ENCODE measurements around the gene SIVA1. TPM values are rescaled to one million over a fixed set of nuclear protein-coding genes. Genes with fewer than 3 reads are reported as not detected.

Gene SIVA1
- total RNA-seq, 5 donors from 2014 or later (not counting 1 experiment from before 2014, with no cell fraction given): 62.3 to 93.5 (median 79.5) TPM

DNA sequence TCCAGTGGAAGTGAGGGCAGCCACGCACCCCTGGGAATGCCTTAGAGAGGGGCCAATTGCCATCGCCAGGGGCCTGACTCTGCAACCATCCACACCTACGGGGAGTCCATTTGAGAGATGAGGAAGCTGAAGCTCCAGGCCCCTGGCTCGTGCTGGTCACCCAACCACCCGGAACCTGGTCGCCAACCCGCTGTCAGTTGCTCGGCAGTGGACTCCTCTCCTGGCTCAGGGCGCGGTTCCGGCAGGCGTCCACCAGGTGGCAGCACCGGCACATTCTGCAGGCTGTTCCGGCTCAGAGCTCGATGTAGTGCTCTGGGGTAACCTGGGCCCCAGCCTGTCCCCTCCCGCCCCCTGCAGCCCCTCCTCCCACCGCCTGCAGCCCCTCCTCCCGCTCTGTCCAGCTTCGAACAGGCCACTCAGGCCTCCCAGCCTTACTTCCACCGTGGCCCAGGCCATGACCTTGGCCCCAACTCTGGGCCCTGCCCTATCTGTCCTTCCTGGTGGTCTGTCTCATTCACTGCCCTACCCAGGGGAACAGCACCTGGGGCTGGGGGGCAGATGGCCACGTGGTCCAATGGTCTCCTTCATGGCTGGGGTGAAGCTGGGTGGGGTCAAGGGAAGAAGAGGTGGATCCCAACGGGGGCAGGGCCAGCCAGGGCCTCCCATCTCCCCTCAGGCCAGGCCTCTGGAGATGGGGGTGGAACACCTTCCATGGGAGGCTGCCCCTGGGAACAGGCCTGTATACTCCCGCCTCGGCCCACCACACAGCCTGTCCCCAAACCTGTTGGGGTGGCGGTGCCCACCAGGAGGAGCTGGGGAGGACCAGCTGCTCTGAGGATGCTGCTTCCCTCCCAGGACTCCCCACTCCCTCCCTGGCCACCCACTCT is 15.7 kb downstream of the SIVA1 start:
- Mint-ChIP-seq H3K27ac (no peak overlapping the region), H3K27me3 (no peaks in the 10 kb centered on the region), H3K9me3 (peaks cover 0 to 2% (median 0%) of the 10 kb centered on the region in 3 donors), H3K4me1 (peaks cover 0 to 10% (median 0%) of the 10 kb centered on the region in 3 donors), H3K4me3 (no peak overlapping the region), H3K36me3 (peaks cover 17% of the 10 kb centered on the region)
- DNase-seq: peak; percentile 66 to 95 (median 86)
- WGBS (ENCODE audit: insufficient coverage): 18% methylated on average over 21 of the region's 25 CpGs
- peaks cover 10 to 28% of the 10 kb centered on the region in 2 donors for H3K36me3 ChIP-seq (ENCODE audit: control insufficient read depth in 2 of 2, extremely low read depth in 1 of 2, insufficient read depth in 1 of 2, low read length in 1 of 2)
- peak; percentile 91 to 96 (median 94) for ATAC-seq (replicated peaks in 1 of 4)
- peak overlapping the region; percentile 35 for H3K27ac ChIP-seq (ENCODE audit: low read length)
- POLR2A ChIA-PET: no interaction called here
- CTCF ChIA-PET: interaction anchor here (1.0 to 1.5 kb wide), 6 partner anchors 10 to 57 kb away, joined by 3 to 11 read pairs (median 6); partner anchors contain the start of gene SIVA1 (in 1 of the 2)
- no peaks in the 10 kb centered on the region for H3K27me3 ChIP-seq (replicated peaks in 1 of 2; ENCODE audit: control insufficient read depth in 2 of 2, extremely low read depth in 1 of 2, insufficient read depth in 2 of 2, low read length in 1 of 2)
- H3K4me3 ChIP-seq (ENCODE audit: control insufficient read depth in 1 of 2, extremely low read depth in 1 of 2, low read length in 1 of 2): no peak overlapping the region
- peaks cover 0 to 8% of the 10 kb centered on the region in 2 experiments for H3K4me1 ChIP-seq (ENCODE audit: control insufficient read depth in 1 of 2, extremely low read depth in 1 of 2, insufficient read depth in 2 of 2, low read length in 2 of 2)
- H3K9me3 ChIP-seq: no peaks in the 10 kb centered on the region

GRCh38 chr14:104769324-104770071 is 16.6 kb downstream of the SIVA1 start:
- peaks cover 17% of the 10 kb centered on the region for H3K36me3 Mint-ChIP-seq
- POLR2A ChIA-PET: interaction anchor here in 1 of 2 donors (1.2 kb wide), 1 partner anchor 17 kb away, joined by 4 read pairs; the partner anchor contains the start of gene SIVA1
- H3K4me1 Mint-ChIP-seq: peaks cover 0 to 10% (median 0%) of the 10 kb centered on the region in 3 donors
- H3K4me3 Mint-ChIP-seq: no peak overlapping the region
- no peak for ATAC-seq (replicated peaks in 1 of 4)
- peaks cover 0 to 2% (median 0%) of the 10 kb centered on the region in 3 donors for H3K9me3 Mint-ChIP-seq
- Histone ChIP-seq H3K27ac (ENCODE audit: low read length) (no peak overlapping the region), H3K36me3 (ENCODE audit: control insufficient read depth in 2 of 2, extremely low read depth in 1 of 2, insufficient read depth in 1 of 2, low read length in 1 of 2) (peaks cover 10 to 28% of the 10 kb centered on the region in 2 donors), H3K27me3 (replicated peaks in 1 of 2; ENCODE audit: control insufficient read depth in 2 of 2, extremely low read depth in 1 of 2, insufficient read depth in 2 of 2, low read length in 1 of 2) (no peaks in the 10 kb centered on the region), H3K4me3 (ENCODE audit: control insufficient read depth in 1 of 2, extremely low read depth in 1 of 2, low read length in 1 of 2) (no peak overlapping the region), H3K4me1 (ENCODE audit: control insufficient read depth in 1 of 2, extremely low read depth in 1 of 2, insufficient read depth in 2 of 2, low read length in 2 of 2) (peaks cover 0 to 8% of the 10 kb centered on the region in 2 experiments), H3K9me3 (no peaks in the 10 kb centered on the region)
- WGBS (ENCODE audit: insufficient coverage): 93% methylated on average over 6 of the region's 18 CpGs
- no peak for DNase-seq
- CTCF ChIA-PET: interaction anchor here (1.2 to 1.5 kb wide), 2 partner anchors 17 to 57 kb away, joined by 4 to 7 read pairs; partner anchors contain the start of gene SIVA1 (in 1 of the 2)
- H3K27me3 Mint-ChIP-seq: no peaks in the 10 kb centered on the region
- peak overlapping the region in 1 of 2 donors; percentile 11 for H3K27ac Mint-ChIP-seq

- Mint-ChIP-seq H3K9me3 (peaks cover 0 to 2% (median 0%) of the 10 kb centered on the region in 3 donors), H3K27ac (peak overlapping the region in 1 of 2 donors; percentile 28), H3K4me3 (no peak overlapping the region), H3K27me3 (no peaks in the 10 kb centered on the region), H3K36me3 (peaks cover 17% of the 10 kb centered on the region), H3K4me1 (peaks cover 0 to 10% (median 0%) of the 10 kb centered on the region in 3 donors)
- Histone ChIP-seq H3K27ac (ENCODE audit: low read length) (no peak overlapping the region), H3K4me3 (ENCODE audit: control insufficient read depth in 1 of 2, extremely low read depth in 1 of 2, low read length in 1 of 2) (no peak overlapping the region), H3K4me1 (ENCODE audit: control insufficient read depth in 1 of 2, extremely low read depth in 1 of 2, insufficient read depth in 2 of 2, low read length in 2 of 2) (peaks cover 0 to 8% of the 10 kb centered on the region in 2 experiments), H3K9me3 (no peaks in the 10 kb centered on the region), H3K36me3 (ENCODE audit: control insufficient read depth in 2 of 2, extremely low read depth in 1 of 2, insufficient read depth in 1 of 2, low read length in 1 of 2) (peaks cover 10 to 28% of the 10 kb centered on the region in 2 donors), H3K27me3 (replicated peaks in 1 of 2; ENCODE audit: control insufficient read depth in 2 of 2, extremely low read depth in 1 of 2, insufficient read depth in 2 of 2, low read length in 1 of 2) (no peaks in the 10 kb centered on the region)
- DNase-seq (no peak), ATAC-seq (replicated peaks in 1 of 4) (no peak)
- 94% methylated on average over 14 of the region's 24 CpGs for WGBS (ENCODE audit: insufficient coverage)
- POLR2A ChIA-PET: interaction anchor here in 1 of 2 donors (1.2 kb wide), 1 partner anchor 18 kb away, joined by 4 read pairs; the partner anchor contains the start of gene SIVA1
- CTCF ChIA-PET: interaction anchor here in 1 of 2 donors (0.6 to 1.2 kb wide), 2 partner anchors 18 to 43 kb away, joined by 3 to 4 read pairs; partner anchors contain the start of gene SIVA1
Measured at GRCh38 chr14:104770072-104770579, 17.2 kb downstream of the SIVA1 start.

DNA sequence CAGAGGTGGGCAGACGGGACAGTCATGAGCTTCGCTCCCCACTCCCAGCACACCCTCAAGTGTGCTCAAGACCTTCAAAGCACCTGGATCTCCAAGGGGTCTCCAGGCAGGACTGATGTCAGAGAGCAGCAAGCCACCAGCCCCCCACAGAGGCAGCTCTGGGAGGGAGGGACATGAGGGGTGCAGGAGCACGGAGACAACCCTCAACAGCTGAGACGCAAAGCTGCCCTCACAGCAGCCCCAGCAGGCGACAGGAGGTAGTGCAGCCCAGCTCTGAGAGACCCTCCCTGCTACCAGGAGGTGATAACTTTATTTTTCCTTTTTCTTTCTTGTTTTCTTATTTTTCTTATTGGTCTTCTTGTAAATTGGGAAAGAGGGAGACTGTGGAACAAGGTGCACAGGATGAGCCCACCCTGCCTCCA is 17.9 kb downstream of the SIVA1 start:
- Mint-ChIP-seq H3K4me1 (peaks cover 0 to 10% (median 0%) of the 10 kb centered on the region in 3 donors), H3K4me3 (no peak overlapping the region), H3K27me3 (no peaks in the 10 kb centered on the region), H3K36me3 (peaks cover 17% of the 10 kb centered on the region), H3K27ac (no peak overlapping the region), H3K9me3 (peaks cover 0 to 2% (median 0%) of the 10 kb centered on the region in 3 donors)
- POLR2A ChIA-PET: interaction anchor here in 1 of 2 donors (1.2 kb wide), 1 partner anchor 18 kb away, joined by 4 read pairs; the partner anchor contains the start of gene SIVA1
- Histone ChIP-seq H3K4me1 (ENCODE audit: control insufficient read depth in 1 of 2, extremely low read depth in 1 of 2, insufficient read depth in 2 of 2, low read length in 2 of 2) (peaks cover 0 to 8% of the 10 kb centered on the region in 2 experiments), H3K27ac (ENCODE audit: low read length) (no peak overlapping the region), H3K36me3 (ENCODE audit: control insufficient read depth in 2 of 2, extremely low read depth in 1 of 2, insufficient read depth in 1 of 2, low read length in 1 of 2) (peaks cover 10 to 32% of the 10 kb centered on the region in 2 donors), H3K27me3 (replicated peaks in 1 of 2; ENCODE audit: control insufficient read depth in 2 of 2, extremely low read depth in 1 of 2, insufficient read depth in 2 of 2, low read length in 1 of 2) (no peaks in the 10 kb centered on the region), H3K9me3 (no peaks in the 10 kb centered on the region), H3K4me3 (ENCODE audit: control insufficient read depth in 1 of 2, extremely low read depth in 1 of 2, low read length in 1 of 2) (no peak overlapping the region)
- CTCF ChIA-PET: interaction anchor here in 1 of 2 donors (0.6 to 1.2 kb wide), 3 partner anchors 10 to 42 kb away, joined by 3 to 4 read pairs (median 3); partner anchors contain the start of gene SIVA1
- DNase-seq (peak in 2 of 35 experiments; percentile 13 to 19), ATAC-seq (replicated peaks in 1 of 4) (no peak)
- 86% methylated on average over 4 of the region's 5 CpGs for WGBS (ENCODE audit: insufficient coverage)

DNA sequence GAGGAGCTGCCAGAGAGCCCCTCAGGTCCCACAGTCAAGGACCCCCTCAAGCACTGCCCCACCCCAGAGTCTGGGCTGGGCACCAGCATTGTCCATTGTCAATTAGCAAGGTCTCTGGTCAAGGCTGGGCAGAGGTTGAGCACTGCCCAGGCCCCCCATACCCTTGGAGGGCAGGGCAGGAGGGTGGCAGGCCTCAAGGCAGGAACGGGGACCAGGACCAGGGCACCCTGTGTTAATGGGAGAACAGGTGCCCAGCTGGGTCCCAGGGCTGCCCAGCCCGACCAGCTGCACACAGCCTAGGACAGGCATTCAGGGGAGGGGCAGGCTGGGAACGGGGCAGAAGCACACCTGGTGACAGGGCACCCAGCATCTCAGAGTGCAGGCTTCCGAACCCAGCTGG is 18.4 kb downstream of the SIVA1 start:
- Histone ChIP-seq H3K4me1 (ENCODE audit: control insufficient read depth in 1 of 2, extremely low read depth in 1 of 2, insufficient read depth in 2 of 2, low read length in 2 of 2) (peaks cover 0 to 8% of the 10 kb centered on the region in 2 experiments), H3K9me3 (no peaks in the 10 kb centered on the region), H3K27me3 (replicated peaks in 1 of 2; ENCODE audit: control insufficient read depth in 2 of 2, extremely low read depth in 1 of 2, insufficient read depth in 2 of 2, low read length in 1 of 2) (no peaks in the 10 kb centered on the region), H3K4me3 (ENCODE audit: control insufficient read depth in 1 of 2, extremely low read depth in 1 of 2, low read length in 1 of 2) (no peak overlapping the region), H3K27ac (ENCODE audit: low read length) (no peak overlapping the region), H3K36me3 (ENCODE audit: control insufficient read depth in 2 of 2, extremely low read depth in 1 of 2, insufficient read depth in 1 of 2, low read length in 1 of 2) (peaks cover 11 to 33% of the 10 kb centered on the region in 2 donors)
- Mint-ChIP-seq H3K36me3 (peaks cover 17% of the 10 kb centered on the region), H3K4me1 (peaks cover 0 to 10% (median 0%) of the 10 kb centered on the region in 3 donors), H3K27me3 (no peaks in the 10 kb centered on the region), H3K27ac (no peak overlapping the region), H3K9me3 (peaks cover 0 to 2% (median 0%) of the 10 kb centered on the region in 3 donors), H3K4me3 (no peak overlapping the region)
- CTCF ChIA-PET: interaction anchor here in 1 of 2 donors (0.5 kb wide), 1 partner anchor 76 kb away, joined by 6 read pairs; no protein-coding TSS in a partner anchor
- 91% methylated on average over 4 of the region's 4 CpGs for WGBS (ENCODE audit: insufficient coverage)
- no peak for ATAC-seq (replicated peaks in 1 of 4)
- DNase-seq: no peak
- POLR2A ChIA-PET: no interaction called here
